Non-pigmented ciliary epithelial cell (primary cell): ENCODE data around the gene PPP1R14D.
A peak's percentile ranks its signal among the peaks of the same experiment; 100 is the strongest.

ENCODE experiments used
- DNase-seq: peaks from one replicate; pipeline ENCODE4 v3.0.0-alpha.2; 2010; ENCODE audit warnings: low read depth

PPP1R14D gene

DNA sequence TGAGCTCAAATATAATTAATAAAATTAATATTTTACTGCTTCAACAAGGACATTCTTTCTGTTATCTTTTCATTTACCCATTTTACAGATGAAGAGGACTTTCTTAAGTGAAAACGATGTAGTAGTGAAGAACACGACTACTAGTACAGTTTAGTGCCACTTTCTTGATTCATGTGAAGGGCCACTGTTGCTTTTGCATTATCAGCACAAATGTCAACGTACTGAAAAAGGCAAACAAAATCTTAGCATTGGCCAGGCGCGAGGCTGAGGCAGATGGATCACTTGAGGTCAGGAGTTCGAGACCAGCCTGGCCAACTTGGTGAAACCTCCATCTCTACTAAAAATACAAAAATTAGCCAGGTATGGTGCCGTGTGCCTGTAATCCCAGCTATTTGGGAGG is 9.5 kb downstream of the PPP1R14D start:
- DNase-seq, result no peak

DNA sequence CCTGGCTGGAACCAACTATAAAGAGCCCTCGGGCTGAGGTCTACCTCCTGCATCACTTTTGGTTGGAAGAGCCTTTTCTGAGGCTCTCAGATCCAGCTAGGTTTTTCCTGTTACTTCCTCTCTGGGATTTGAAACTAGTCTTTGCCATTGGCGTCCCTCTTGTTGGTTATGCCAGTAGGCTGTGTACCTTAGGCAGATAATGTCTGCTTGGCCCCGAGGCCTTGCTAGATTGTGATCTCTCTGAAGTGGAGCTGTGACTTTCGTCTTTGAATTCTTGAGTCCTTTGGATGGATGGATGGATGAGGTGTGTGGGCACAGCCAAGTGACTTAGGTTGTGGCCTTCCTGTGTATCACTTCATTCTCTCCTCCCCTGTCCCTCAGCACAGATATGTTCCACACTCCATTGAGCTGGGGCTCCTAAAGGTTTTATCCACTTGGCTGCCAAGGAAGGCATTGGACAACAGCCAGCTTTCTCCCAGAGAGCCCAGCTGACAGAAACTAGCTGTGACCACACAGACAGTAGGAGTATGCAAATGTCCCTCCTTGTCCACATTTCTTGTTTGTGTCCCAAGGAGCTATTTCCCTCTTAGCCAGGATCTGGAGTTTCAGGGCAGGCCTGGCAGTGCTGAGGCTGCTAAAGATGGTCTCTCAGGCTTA is 13.3 kb downstream of the PPP1R14D start:
- no peak for DNase-seq

DNA sequence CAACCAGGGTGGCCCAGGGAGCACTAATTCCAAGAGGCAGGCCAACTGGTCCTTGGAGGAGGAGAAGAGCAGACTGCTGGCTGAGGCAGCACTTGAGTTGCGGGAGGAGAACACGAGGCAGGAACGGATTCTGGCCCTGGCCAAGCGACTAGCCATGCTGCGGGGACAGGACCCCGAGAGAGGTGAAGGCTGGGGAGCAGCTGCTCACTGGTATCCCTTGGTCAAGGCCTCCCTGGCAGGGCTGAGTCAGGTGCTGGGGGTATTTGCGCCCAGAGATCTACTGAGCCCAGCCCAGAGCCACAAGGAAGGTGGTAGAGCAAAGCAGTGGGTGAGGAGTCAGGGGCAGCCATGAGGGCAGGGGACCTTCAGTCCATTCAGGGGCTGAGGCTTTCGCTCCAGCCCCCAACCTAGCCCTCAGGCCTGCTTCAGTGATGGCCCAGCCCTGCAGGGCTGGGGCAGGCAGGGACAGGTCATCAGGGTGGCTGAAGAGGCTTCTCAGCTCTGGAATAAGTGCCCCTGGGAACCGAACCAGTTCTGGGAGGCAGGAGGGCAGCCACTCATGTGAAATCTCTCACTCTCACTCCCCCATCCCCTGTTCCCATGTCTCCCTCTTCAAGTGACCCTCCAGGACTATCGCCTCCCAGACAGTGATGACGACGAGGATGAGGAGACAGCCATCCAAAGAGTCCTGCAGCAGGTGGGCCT is 15.6 kb downstream of the PPP1R14D start:
- no peak for DNase-seq

DNA sequence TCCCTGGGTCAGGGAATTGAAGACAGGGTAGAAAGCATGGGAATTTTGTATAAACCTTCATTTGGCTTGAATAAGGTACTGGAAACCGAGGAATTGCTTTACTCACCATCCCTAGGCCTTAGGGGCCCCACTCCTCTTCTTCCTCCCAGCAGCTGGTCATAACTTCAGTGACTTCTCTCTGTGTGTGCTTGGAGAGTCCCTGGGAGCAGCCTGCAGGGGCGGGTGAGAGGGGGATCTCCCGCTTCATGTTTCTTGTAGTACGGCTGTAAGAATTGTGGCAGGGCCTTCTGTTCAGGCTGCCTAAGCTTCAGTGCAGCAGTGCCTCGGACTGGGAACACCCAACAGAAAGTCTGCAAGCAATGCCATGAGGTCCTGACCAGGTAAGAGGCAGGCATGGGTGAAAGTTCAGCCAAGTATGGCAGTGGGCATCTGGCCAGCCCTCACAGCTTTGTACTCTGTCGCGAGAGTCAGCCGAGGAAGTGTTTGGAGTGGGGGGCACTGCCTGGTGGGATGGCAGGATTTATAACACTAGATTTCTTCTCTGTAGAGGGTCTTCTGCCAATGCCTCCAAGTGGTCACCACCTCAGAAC is 19.6 kb downstream of the PPP1R14D start:
- no peak for DNase-seq

DNA sequence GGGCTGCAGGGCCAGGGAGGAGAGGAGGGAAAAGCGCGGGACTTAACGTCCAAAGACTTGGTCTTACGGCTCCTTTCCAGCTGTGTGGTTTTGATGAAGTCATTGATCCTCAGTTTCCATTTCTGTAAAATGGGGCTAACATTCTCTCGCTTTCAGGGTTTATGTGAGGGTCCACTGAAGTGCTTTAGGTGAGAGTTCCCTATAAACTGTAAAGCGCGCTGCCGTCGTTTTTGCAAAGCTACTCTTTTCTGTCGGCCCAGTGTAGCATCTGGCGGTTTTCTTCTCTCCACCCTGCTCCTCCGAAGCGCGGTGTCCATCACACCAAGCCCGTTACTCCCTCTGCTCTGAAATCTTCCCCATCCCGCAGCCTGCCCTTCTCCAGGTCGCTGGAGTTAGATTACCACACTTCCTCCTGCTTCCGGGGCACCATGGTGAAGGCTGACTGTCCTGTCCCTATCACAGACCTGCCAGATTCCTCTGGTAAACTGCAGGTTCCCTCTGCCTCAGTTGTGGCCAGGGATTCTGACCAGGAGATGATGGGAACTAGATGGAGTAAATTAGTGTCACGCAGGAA is 20.5 kb downstream of the PPP1R14D start:
- no peak for DNase-seq

DNA sequence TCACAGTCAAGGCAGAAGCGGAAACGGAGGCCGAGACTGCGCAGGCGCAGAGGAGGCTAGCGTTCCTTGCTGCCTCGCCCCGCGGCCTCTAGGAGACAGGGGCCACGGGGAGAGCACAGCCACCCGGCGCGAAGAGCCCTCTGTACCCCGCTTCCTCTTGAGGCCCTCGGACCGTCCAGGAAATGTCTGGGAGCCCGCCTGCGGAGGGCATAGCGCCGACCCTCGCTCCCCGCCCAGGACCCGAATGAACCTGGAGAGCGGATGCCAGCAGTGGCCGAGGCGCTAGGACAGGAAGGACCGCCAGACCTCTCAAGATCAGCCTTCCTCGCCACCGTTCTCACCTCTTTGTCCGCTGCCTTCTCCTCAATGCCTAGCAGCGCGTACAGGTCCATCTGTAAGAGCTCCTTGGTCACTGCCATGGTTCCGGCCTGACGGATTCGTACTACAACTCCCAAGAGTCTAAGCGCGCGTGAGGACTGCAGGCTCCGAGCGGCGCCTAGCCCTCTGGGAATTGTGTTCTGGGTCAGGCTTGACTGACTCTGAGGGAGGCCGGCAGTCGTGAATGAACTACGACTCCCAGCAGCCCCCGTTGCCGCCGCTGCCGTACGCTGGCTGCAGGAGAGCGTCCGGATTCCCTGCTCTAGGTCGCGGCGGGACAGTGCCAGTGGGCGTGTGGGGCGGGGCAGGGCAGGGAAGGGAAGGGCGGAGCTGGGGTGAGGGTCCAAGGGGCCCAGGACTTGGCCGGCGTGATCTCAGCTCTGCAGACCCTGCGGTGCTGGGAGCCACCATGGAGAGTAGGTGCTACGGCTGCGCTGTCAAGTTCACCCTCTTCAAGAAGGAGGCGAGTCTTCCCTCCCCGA is 21.2 kb downstream of the PPP1R14D start, which contains the start of the genes DNAJC17 and ZFYVE19:
DNAJC17 (minus strand) TSS at position 446 of the 860 bp plus-strand sequence; CDS start at position 419, 27 bp downstream.
ZFYVE19 (plus strand) TSS at position 62 of the 860 bp plus-strand sequence; CDS start at position 563, 501 bp downstream.
- DNase-seq, result peak; percentile 91

DNA sequence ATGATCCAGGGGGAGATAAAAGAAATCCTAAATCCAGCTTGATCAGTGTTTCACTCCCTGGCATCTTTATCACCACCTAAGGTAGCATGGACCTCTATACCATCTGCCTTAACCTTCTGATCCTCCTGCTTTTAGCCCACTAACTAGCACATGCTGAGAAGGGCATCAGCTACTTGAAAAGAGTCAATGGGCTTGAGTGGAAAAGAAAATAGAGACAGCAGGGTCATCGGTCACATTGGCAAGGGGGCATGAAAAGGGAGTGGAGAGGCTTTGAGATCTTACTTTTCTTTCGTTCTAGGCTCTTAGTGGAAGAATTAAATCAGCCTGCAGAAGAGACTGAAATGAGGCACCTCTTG is 21.9 kb downstream of the PPP1R14D start:
- no peak for DNase-seq

DNA sequence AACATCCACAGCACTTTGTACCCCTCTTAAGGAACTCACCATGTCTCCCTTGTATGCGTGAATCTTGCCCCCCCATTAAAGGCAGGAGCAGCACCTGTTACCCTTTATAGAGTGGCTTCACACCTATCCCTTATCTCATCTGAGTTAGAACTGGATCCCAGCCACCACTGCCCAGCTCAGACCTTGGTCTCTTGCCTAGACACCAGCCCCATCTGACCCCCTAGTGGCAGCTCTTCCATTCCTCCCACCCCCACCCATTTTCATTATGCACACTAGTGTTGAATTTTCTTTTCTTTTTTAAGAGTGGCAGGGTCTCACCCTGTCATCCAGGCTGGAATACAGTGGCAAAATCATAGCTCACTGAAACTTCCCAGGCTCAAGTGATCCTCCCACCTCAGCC is 24.8 kb downstream of the PPP1R14D start:
- no peak for DNase-seq

DNA sequence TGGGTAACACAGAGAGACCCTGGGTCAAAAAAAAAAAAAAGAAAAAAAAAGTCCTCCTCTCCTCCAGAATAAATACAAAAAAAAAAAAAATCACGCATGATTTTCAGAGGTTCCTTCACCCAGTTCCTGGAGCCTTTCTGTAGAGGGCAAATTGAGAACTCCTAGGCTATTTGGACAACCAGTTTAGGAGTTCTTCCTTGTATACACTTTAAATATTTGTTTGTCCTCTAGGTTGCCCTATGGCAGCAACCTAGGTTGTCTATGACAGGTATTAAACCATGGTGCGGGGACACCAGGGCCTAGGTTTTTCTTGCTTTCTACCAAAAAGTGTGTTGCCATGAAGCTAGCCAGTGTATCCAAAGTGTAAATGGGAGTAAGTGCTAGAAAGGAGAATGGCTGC is 25.4 kb downstream of the PPP1R14D start:
- no peak for DNase-seq

DNA sequence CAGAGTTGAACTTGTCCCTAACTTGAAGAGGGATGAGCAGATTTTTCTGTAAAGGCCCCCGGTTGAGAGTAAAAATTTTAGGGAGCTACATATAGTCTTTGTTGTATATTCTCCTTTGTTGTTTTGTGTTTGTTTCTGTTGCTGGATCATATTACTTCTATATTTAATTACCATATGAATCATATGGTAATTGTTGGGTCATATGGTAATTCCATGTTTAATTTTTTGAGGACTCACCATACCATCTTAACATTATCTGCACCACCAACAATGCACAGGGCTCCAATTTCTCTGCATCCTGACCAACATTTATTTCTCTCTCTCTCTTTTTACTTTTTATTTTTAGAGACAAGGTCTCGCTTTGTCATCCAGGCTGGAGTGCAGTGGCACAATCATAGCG is 29.0 kb downstream of the PPP1R14D start:
- no peak for DNase-seq

DNA sequence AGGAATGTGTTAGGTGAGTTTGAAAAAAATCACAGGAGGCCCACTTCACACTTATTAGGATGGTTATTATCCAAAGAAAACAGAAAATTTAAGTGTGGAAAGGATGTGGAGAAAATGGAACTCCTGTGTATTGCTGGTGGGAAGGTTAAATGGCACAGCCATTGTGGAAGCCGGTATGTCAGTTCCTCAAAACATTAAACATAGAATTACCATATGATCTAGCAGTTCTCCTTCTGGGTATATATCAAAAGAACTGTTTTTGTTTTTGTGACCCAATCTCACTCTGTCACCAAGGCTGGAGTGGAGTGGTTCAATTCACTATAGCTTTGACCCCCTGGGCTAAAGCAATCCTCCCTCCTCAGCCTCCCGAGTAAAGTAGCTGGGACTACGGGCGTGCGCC is 32.0 kb downstream of the PPP1R14D start:
- DNase-seq, result no peak

DNA sequence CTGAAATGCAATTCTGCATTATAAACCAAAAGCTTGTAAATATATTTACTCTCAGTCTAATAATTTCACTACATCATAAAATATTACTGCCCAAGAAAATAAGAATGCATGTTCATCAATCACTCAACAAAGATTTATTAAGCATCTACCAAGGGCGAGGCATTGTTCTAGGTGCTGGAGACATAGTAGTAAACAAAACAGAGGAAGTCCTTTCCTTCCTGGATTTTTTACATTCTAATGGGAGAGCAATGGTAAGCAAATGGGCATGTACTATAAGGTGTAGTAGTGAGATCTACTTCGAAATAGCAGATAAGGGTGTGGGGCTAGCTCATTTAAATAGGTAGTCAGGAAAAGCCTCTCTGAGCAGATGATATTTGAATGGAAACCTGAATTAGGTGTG is 32.5 kb downstream of the PPP1R14D start:
- no peak for DNase-seq

DNA sequence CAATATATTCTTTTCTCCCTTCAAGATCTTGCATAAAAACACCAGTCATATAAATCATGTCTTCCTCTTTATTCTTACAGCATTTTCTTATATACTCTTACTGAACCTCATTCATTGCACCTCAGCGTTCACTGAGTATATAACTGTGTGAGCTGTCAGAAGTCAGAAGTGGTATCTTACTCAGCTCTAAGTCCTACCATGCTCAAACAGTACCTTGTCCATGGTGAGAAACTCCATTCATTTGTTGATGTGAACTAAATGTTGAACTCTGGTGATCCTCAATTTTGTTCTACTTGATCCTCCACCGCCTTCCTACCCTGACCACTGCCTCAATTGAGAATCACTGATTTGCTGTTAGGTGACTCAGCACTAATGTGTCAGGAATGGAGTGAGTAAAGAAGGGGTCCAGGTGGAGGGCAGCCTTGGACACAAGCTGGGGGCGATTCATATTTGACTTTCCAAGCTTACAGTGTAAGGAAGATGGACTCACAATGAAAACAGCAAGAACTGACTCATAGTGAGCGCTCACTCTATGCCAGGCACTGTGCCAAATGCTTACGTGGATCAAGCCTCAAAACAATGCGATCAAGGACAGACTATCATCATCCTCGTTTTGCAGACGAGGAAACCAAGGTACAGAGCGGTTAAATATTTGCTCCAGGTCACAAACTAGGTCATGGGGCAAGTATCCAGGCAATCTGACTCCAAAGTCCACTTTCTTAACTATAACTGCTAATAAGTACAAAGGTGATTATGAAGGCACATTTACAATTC is 35.1 kb downstream of the PPP1R14D start:
- DNase-seq, result peak; percentile 92

DNA sequence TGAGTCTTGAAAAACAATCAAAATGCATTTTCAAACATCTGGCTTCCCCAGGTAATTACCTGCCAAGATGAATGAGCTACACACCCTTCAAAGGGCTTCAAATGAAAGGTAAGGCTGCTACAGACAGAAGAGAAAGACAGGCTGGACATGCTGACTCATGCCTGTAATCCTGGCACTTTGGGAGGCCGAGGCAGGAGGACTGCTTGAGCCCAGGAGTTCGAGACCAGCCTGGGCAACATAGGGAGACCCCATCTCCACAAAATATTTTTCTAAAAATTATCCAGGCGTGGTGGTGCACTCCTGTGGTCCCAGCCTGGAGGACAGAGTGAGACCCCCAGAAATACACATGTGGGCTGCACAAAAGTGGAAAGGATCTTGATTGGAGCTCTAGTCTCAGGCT is 36.1 kb downstream of the PPP1R14D start:
- DNase-seq, result no peak

DNA sequence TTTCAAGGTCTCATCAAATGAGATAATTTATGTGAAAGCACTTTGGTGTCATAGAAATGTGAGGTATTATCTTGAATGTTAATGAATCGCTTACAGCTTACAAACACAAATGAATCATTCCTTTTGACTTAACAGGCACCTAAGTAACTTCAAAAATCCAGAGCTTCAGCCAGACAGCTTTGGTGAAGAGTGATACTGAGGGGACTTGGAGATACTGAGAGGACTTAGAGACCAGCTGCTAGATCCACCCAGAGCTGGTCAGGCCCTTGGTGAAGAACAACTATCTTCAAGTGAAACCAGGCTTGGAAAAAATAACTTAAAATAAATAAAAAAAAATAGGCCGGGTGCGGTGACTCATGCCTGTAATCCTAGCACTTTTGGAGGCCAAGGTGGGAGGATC is 37.8 kb downstream of the PPP1R14D start:
- DNase-seq, result no peak

DNA sequence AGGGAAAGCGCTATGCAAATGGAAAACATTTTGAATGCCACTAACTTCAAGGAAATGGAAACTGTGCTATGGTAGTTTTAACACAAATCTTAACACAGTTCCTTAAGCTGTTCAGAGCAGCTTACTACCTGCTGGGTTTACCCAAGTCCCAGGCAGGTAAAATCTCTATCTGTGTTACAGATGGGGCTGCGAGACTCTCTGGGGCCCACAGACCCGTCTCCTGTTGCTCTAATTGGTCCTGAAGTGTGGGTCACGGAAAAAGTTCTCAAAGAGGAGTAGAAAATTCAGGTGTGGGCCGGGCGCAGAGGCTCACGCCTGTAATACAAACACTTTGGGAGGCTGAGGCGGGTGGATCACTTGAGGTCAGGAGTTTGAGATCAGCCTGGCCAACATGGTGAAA is 38.5 kb downstream of the PPP1R14D start:
- no peak for DNase-seq

DNA sequence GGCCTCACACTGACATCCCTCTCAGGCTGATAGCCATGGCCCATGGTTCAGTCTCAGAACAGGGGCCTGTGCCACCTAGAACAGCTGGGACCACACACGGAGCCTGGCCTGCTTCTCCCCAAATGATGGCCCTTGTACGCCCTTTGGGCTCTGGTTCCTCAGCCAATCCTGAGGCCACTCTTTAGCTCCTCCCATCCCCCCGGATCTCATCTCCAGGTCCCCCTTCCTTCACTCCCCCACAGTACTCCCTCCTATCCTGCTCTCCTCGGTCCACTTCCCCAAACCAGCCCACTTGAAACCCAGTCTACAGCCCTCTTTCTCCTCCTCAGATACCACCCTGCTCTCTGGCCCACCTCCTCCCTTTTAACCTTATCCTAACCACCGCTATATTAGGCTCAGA is 39.4 kb downstream of the PPP1R14D start:
- DNase-seq, result no peak

DNA sequence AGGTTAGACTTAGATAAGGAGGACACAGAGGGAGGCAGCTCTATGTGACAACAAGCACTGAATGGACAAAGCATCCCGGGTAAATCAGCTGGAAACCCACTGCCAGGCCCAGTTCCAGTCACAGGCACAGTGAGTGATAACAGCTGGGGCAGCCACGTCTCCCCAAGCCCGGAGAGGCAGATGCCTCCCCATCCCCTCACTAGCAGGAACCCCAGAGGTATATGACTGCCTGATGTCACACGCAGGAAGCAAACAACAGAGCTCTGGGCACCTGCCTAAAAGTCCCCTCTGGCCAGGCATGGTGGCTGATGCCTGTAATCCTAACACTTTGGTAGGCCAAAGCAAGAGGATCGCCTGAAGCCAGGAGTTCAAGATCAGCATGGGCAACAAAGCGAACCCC is 40.5 kb downstream of the PPP1R14D start:
- no peak for DNase-seq

DNA sequence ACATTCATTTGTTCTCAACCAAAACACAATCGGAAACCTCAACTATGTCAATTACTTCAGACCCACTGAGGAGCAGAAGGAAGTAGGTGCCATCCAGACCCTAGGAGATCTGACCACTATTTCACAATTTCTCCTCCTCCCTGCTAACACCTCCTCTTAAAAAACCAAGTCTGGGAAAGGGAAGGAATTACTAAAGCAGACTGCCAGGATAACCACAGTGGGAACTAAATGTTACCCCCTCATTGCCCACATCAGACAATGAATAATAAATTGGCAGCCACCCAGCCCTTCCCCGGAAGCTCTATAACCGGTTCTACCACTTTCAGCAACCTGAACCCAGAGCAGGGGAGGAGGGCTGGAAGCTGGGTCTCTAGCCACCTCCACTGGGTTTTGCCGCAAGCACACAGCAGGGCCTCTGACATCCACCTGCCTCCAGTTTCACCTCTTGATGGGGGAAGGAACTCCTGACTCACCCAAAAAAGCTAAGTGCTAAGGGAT is 41.1 kb downstream of the PPP1R14D start:
- peak; percentile 55 for DNase-seq

DNA sequence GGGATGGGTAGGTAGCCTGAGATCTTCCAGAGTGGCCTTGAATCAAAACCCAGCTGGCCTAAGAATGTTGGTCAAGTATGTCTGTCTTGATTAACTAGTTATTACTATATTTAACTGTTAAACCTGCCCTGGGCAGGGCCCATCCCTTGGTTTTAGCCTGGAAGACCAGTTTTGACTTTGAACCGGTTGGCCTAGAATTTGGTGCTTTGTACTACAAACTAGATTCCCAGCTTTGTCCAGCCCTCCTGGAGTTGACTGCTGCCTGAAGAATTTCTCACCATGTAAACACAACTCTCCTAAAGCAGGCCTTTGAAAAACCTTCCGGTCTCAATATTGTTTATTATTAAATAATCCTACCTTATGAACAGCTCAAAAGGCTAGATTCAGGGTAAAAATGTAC is 42.7 kb downstream of the PPP1R14D start:
- DNase-seq, result no peak

DNA sequence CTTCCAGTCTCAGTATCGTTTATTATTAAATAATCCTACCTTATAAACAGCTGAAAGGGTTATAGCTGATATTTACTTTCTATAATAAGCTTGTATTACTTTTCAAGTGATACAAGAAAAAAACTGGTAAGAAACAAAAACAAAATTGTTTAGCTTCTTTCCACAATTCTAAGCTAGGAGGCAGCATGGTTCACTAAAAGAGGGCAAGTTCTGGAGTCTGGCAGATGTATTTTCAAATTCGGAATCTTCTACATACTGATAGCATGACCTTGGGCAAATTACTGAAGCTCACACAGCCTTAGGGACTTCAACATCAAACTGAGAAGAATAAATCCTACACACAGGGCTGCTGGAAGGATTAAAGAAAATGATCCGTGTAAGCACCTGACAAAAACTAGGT is 43.3 kb downstream of the PPP1R14D start:
- no peak for DNase-seq
